ENCODE measurements around the gene PRM1. TPM values are rescaled to one million over a fixed set of nuclear protein-coding genes. Genes with fewer than 3 reads are reported as not detected.

PRM1 gene
- total and polyA plus RNA-seq, 2 of the 13 experiments (the other 11 are each of a cell fraction or from before 2014, with no cell fraction given) = not detected

GRCh38 chr16:11297492-11298142, 16.5 kb upstream of the PRM1 start (continued):
- TF ChIP-seq HNF1A (IDR thresholded peaks at IDR 0.05; ENCODE audit: low read depth) = peak; percentile 15; the same call in 1 of the 2 replicates
- peak; percentile 56 for TF ChIP-seq HNF1A (CRISPR knock-in tag; IDR thresholded peaks at IDR 0.05; ENCODE audit: borderline replicate concordance)
- peak; percentile 21 for TF ChIP-seq CBX1 (IDR thresholded peaks at IDR 0.05; ENCODE audit: low read depth)
- TF ChIP-seq JUN (CRISPR knock-in tag; IDR thresholded peaks at IDR 0.05) = no peak
- peak; percentile 40; the same call in 1 of the 2 replicates for TF ChIP-seq ZNF891 (CRISPR knock-in tag; IDR thresholded peaks at IDR 0.05)
- TF ChIP-seq ZNF549 (CRISPR knock-in tag; IDR thresholded peaks at IDR 0.05) = no peak
- no peak for TF ChIP-seq SETDB1 (CRISPR knock-in tag; IDR thresholded peaks at IDR 0.05; ENCODE audit: borderline replicate concordance)
- peak; percentile 9; the same call in 1 of the 2 replicates for TF ChIP-seq TBX3 (IDR thresholded peaks at IDR 0.05; ENCODE audit: borderline replicate concordance)
- no peak for TF ChIP-seq ZBTB8A (CRISPR knock-in tag; IDR thresholded peaks at IDR 0.05; ENCODE audit: borderline replicate concordance, low read depth)
- peak; percentile 81; the same call in 1 of the 2 replicates for TF ChIP-seq ZNF276 (CRISPR knock-in tag; IDR thresholded peaks at IDR 0.05; ENCODE audit: low read depth)
- no peak for TF ChIP-seq TCF12 (IDR thresholded peaks at IDR 0.05)
- TF ChIP-seq TCF12 (CRISPR knock-in tag; IDR thresholded peaks at IDR 0.05) = peak; percentile 58; the same call in 1 of the 2 replicates
- TF ChIP-seq JDP2 (CRISPR knock-in tag; IDR thresholded peaks at IDR 0.05; ENCODE audit: borderline replicate concordance) = no peak; the same call in 1 of the 2 replicates
- TF ChIP-seq PLRG1 (conservative IDR thresholded peaks at IDR 0.05) = no peak
- no peak for TF ChIP-seq ZNF652 (CRISPR knock-in tag; IDR thresholded peaks at IDR 0.05; ENCODE audit: borderline replicate concordance, low read depth)
- no peak for TF ChIP-seq ZFP62 (CRISPR knock-in tag; IDR thresholded peaks at IDR 0.05)
- no peak for TF ChIP-seq NFRKB (IDR thresholded peaks at IDR 0.05)
- TF ChIP-seq TARDBP (CRISPR knock-in tag; IDR thresholded peaks at IDR 0.05) = peak; percentile 31; the same call in 1 of the 2 replicates
- TF ChIP-seq ZBTB42 (CRISPR knock-in tag; IDR thresholded peaks at IDR 0.05) = peak; percentile 10; the same call in 1 of the 2 replicates
- no peak for TF ChIP-seq CHCHD3 (CRISPR knock-in tag; IDR thresholded peaks at IDR 0.05)
- TF ChIP-seq KLF11 (CRISPR knock-in tag; IDR thresholded peaks at IDR 0.05) = peak; percentile 56; the same call in 1 of the 2 replicates
- TF ChIP-seq NFE2L2 (IDR thresholded peaks at IDR 0.05; ENCODE audit: low read length) = no peak
- TF ChIP-seq ATF7 (IDR thresholded peaks at IDR 0.05) = no peak
- no peak for TF ChIP-seq ATF7 (CRISPR knock-in tag; IDR thresholded peaks at IDR 0.05)
- peak; percentile 71; the same call in 1 of the 2 replicates for TF ChIP-seq ZNF816 (CRISPR knock-in tag; IDR thresholded peaks at IDR 0.05; ENCODE audit: borderline replicate concordance)
- TF ChIP-seq ZNF674 (CRISPR knock-in tag; IDR thresholded peaks at IDR 0.05; ENCODE audit: low read depth) = no peak
- peak; percentile 99 for TF ChIP-seq ZBTB38 (CRISPR knock-in tag; IDR thresholded peaks at IDR 0.05)
- TF ChIP-seq SMAD3 (CRISPR knock-in tag; IDR thresholded peaks at IDR 0.05) = no peak
- no peak for TF ChIP-seq ZNF850 (CRISPR knock-in tag; conservative IDR thresholded peaks at IDR 0.05)
